GM12874 (cell line): Measurements from ENCODE around the gene KRT85.

Source experiments
- CTCF ChIP-seq: IDR thresholded peaks from 2 replicates; pipeline ENCODE4 v1.5.1; 2011; ENCODE audit warnings: low read depth, mild to moderate bottlenecking, control low read depth, low read length, moderate library complexity; ENCODE audit not compliant: insufficient read depth

The KRT85 gene

GRCh38 chr12:52319097-52319496, 48.2 kb downstream of the KRT85 start:
- TF ChIP-seq CTCF = no peak

- TF ChIP-seq CTCF = no peak
Observed at GRCh38 chr12:52318241-52318990, 48.9 kb downstream of the KRT85 start.

GRCh38 chr12:52317468-52318052, 49.7 kb downstream of the KRT85 start:
- TF ChIP-seq CTCF = no peak

GRCh38 chr12:52316701-52317100, 50.6 kb downstream of the KRT85 start:
- TF ChIP-seq CTCF = no peak

- no peak for TF ChIP-seq CTCF
Observed at GRCh38 chr12:52316290-52316689, 51.0 kb downstream of the KRT85 start.

- TF ChIP-seq CTCF = peak; percentile 72
Observed at GRCh38 chr12:52315721-52316120, 51.6 kb downstream of the KRT85 start.

GRCh38 chr12:52314511-52314910, 52.8 kb downstream of the KRT85 start:
- no peak for TF ChIP-seq CTCF
